Motor neuron (in vitro differentiated cells): ENCODE measurements around the gene IL1RAPL1. TPM values are rescaled to one million over a fixed set of nuclear protein-coding genes. Genes with fewer than 3 reads are reported as not detected.
A peak's percentile ranks its signal among the peaks of the same experiment; 100 is the strongest.

Source experiments
- ATAC-seq, 8 experiments: fragments of 200-7000 bp; cut with Tn5 transposase; replicated peaks in 6 of 8; 2 replicates each; pipeline ENCODE4 v1.8.0; 2021; ENCODE audit warnings: mild to moderate bottlenecking in 8 of 8, moderate library complexity in 8 of 8
- H3K27ac ChIP-seq, 2 donors: fragments of 250-450 bp; sonication (Bioruptor Pico); 2 replicates each; pipeline ENCODE4 v1.9.0; 2021; ENCODE audit warnings: antibody characterized with exemption in 2 of 2, mild to moderate bottlenecking in 2 of 2, moderate library complexity in 1 of 2
- H3K4me1 ChIP-seq, 2 donors: fragments of 250-450 bp; sonication (Bioruptor Pico); replicated peaks in 1 of 2; 2 replicates each; pipeline ENCODE4 v1.6.1; 2021; ENCODE audit warnings: antibody characterized with exemption in 2 of 2, mild to moderate bottlenecking in 2 of 2, moderate library complexity in 1 of 2
- H3K4me3 ChIP-seq, 5 donors: fragments of 250-450 bp; sonication (Bioruptor Pico); 2 replicates each; pipeline ENCODE4 v1.9.0; 2021; ENCODE audit warnings: antibody characterized with exemption in 5 of 5, mild to moderate bottlenecking in 5 of 5, moderate library complexity in 4 of 5
- WGBS, 10 experiments: fragments of 450-650 bp; shearing (Covaris generic); methylation state at CpG; one replicate each; pipeline ENCODE4 v1.0.0; 2022; 5-methylcytosine and 5-hydroxymethylcytosine counted together
- in situ Hi-C, 9 experiments: fragments of 400-800 bp; cut with MboI; loops; one replicate each; pipeline ENCODE4 v1.15.0; 2021; ENCODE audit warnings: low sequenced_read_pairs in 9 of 9, low pct_unique_long_range_greater_than_20kb in 2 of 9; ENCODE audit not compliant: unreplicated experiment in 9 of 9
- total RNA-seq, 8 experiments: library from RNA; unstranded; fragments of 300-600 nt; gene quantifications; 2 replicates each; pipeline versions ENCODE4 v1.2.3 to v1.2.4, GENCODE V29; 2022

IL1RAPL1 gene
- total RNA-seq, 8 experiments from 2014 or later: 0.18 to 6.1 (median 4.0) TPM; not detected in 2

DNA sequence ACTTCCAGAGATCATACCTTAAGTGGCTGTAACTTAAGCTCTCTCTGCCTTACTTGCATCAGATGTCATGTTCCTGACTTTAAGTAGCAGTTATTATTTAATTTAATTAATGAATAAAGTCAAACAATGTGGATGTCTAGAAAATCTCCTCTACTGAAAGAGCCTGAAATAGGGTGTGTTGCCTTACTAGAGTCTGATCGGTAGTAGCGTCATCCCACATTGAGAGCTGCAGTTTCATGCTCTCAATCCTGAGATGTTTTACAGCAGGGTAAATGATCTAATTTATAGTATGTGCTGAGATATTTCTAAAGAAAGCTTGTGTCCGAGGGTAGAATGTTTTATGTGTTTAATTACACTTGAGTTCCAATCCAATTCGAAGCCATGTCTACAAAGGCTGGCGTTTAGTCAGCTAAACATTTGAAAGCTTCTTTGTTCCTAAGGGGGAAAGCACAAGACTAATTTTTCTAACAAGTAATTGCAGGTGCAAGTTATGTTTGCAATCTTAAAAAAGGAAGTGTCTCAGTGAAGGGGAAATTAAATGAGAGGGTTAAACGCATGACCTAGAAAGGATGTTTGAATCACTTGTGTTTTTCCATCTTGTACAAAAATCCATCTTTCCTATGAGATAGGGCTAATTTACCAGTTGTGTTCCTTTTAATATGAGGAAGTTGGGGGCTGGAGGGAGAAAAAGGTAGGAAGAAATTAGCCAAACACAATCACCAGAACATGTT lies 1237.1 kb downstream of the IL1RAPL1 start:
- H3K4me1 ChIP-seq: peaks cover 0 to 6% of the 10 kb centered on the region in 2 donors
- in situ Hi-C loops: no loop called here
- H3K4me3 ChIP-seq: no peak overlapping the region
- 0 to 80% (median 61%) methylated on average over 1 to 6 of the region's 6 CpGs; no CpG with 5 or more reads in 2 of the 10 experiments for WGBS, 10 experiments
- H3K27ac ChIP-seq: no peak overlapping the region
- peak in 2 of 8 experiments; percentile 20 to 45 for ATAC-seq

DNA sequence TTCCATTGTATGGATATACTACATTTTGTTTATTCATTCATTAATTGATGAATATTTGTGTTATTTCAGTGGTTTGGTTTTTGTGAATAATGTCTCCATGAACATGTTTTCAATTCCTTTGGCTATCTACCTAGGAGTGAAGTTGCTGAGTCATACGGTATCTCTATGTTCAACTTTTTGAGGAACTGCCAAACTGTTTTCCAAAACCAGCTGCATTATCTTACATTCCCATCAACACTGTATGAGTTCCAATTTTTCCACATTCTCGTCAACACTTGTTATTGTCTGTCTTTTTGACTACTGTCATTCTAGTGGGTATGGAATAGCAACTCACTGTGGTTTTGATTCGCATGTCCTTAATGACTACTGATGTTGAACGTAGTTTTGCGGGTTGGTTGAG lies 1239.5 kb downstream of the IL1RAPL1 start:
- Histone ChIP-seq H3K4me1 (peaks cover 0 to 6% of the 10 kb centered on the region in 2 donors), H3K4me3 (no peak overlapping the region), H3K27ac (no peak overlapping the region)
- in situ Hi-C loops: no loop called here
- 0 to 100% (median 56%) methylated on average over 1 to 5 of the region's 5 CpGs; no CpG with 5 or more reads in 5 of the 10 experiments for WGBS, 10 experiments
- ATAC-seq: no peak

DNA sequence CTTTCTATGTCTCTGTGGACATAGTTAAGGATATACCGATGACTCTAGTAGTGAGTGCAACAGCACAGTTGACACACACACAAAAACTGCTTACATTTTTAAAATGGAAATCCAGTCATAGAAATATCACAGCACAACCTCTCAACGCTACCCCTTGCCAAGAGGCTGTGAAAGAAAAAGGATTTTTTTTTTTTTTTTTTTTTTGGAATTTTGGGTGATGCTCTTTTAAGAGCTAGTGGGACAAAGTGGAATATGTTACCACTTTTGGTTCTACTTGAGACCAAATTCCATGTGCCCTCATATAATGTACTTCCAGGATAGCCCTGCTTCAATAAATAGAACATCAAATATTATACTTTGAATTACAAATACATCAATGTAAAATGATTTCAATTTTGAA lies 1247.1 kb downstream of the IL1RAPL1 start:
- in situ Hi-C loops: no loop called here
- no peaks in the 10 kb centered on the region for H3K4me1 ChIP-seq

DNA sequence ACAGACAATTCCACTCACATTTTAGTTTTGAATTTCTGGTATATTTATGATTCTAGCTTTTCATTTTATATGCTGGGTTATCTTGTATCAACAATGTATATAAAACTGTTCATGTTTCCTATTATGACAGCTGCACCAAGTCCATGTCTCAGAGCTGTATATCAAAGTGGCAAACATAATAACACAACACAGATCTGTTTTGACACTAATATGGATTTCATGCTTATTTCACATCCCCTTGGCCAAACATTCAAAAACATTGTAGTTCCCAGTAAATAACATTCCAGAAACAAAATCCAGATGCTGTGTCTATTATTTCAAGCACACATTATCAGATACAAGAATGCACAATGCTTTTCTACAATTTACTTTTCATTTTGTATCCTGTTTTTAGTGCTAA lies 1247.5 kb downstream of the IL1RAPL1 start:
- no peak for ATAC-seq
- H3K4me1 ChIP-seq: no peaks in the 10 kb centered on the region
- H3K27ac ChIP-seq: no peak overlapping the region
- H3K4me3 ChIP-seq: no peak overlapping the region
- in situ Hi-C loops: no loop called here

More for the DNA sequence above, 1247.1 kb downstream of the IL1RAPL1 start:
- H3K27ac ChIP-seq: no peak overlapping the region
- WGBS, 10 experiments: 0 to 100% methylated on average over 1 of the region's 2 CpGs; no CpG with 5 or more reads in 8 of the 10 experiments
- no peak overlapping the region for H3K4me3 ChIP-seq
- no peak for ATAC-seq

DNA sequence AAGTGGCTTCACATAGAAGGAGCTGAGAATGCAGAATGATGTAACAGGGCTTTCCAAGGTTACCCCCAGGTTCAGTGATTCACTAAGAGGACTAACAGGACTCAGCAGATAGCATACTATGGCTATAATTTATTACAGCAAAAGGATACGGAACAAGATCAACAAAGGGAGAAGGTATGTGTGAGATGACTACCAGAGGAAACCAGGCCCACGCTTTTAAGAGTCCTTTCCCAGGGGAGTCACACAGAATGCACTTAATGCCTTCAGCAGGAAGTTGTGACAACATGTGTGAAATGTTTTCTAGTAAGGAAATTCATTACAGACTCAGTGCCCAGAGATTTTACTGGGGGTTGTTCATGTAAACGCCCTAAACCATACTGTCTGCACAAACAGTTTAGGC lies 1254.5 kb downstream of the IL1RAPL1 start:
- H3K27ac ChIP-seq: no peak overlapping the region
- ATAC-seq: no peak
- no peaks in the 10 kb centered on the region for H3K4me1 ChIP-seq
- in situ Hi-C loops: no loop called here
- WGBS, 10 experiments: 0 to 57% (median 30%) methylated on average over 1 to 2 of the region's 3 CpGs; no CpG with 5 or more reads in 6 of the 10 experiments
- H3K4me3 ChIP-seq: no peak overlapping the region

DNA sequence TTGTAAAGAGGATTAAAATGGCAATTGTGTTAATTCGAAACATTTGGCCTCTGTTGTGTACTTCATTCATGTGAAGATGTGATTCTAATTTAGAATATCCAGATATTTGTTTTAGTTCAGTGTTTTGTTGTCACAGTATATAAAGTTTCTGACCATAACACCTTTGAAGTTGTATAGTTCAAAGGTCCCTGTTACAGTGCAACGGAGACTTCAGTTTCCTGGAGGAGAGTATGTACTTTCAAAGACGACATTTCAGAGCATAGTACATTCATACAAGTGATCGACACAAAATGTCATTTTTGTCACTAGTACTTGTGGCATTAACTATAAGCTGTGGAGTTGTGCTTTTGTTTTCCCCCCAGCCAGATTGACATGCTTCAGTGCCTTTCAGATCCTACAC lies 1255.3 kb downstream of the IL1RAPL1 start:
- WGBS, 10 experiments: 0 to 100% (median 45%) methylated on average over 1 to 3 of the region's 4 CpGs; no CpG with 5 or more reads in 6 of the 10 experiments
- H3K4me1 ChIP-seq: no peaks in the 10 kb centered on the region
- no peak overlapping the region for H3K4me3 ChIP-seq
- H3K27ac ChIP-seq: no peak overlapping the region
- ATAC-seq: no peak
- in situ Hi-C loops: no loop called here

DNA sequence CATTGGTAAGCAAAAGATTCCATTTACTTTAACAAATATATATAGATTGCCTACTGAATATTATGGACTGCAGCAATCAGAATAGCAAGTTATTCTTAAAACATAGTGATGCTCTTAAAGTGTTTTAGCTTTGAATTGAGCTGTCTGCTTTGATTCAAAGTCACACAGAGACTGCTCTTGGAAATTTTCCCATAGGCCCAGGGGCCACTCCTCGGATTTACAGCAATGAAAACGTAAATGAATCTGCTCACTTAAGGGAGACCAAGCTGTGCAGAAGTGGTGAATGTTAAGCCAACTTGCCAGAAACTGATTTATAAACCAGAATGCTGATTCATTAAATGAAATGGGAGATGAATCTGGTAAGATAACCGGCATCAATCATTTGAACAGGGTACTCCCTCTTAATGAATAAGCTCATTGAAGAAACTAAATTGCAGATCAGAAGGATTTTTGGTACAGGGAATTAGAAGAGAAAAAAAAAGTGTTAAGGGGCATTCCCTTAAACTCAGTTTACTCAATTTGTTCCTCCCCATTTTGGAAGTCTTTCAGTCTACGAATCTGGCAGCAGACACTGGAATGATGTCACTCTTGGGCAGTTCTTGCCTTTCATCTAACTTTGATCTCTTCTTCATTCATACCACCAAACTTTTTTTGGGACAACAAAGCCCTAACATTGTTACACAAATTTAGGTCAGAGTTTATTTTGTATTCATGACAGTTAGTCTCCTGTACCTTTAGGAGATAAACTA lies 1264.8 kb downstream of the IL1RAPL1 start:
- Histone ChIP-seq H3K27ac (no peak overlapping the region), H3K4me3 (no peak overlapping the region), H3K4me1 (no peaks in the 10 kb centered on the region)
- WGBS, 10 experiments: 0 to 83% (median 31%) methylated on average over 1 to 4 of the region's 4 CpGs; no CpG with 5 or more reads in 4 of the 10 experiments
- in situ Hi-C loops: no loop called here
- no peak for ATAC-seq

DNA sequence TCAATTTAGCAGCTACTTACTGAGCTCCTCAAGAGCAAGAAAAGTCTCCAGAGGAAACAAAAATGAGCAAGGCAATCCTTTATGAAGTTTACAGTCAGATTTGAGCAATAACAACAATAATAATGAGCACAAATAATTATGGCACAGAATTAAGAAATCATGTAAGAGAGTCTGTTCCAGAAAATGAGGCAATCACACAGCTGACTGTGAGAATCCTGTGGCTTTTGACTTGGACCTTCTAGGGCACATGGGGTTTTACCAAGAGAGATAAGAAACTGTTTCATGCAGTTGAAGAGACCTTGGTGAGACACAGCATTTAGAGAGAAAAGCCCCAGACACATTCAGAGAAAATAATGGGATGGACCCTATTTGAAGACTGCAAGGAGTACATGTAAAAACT lies 1265.5 kb downstream of the IL1RAPL1 start:
- in situ Hi-C loops: no loop called here
- Histone ChIP-seq H3K4me1 (no peaks in the 10 kb centered on the region), H3K27ac (no peak overlapping the region), H3K4me3 (no peak overlapping the region)
- no peak for ATAC-seq

DNA sequence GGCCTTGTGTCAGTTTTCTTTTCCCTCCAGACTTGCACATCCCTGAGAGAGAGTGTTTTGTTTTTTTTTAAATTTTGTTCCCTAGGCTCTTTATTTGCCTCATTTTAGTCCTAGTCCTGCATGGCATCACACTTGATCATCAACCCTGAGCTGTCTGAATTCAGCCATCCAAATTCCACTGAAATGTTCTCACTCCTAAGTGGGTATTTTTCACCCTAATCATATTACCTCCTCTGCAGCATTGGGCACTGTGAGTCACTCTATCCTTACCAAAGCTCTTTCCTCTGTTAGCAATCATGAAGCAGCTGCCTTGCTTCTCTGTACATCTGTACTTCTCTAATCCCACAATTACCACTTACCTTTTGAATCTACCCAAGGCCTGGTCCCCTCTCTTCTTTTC lies 1271.5 kb downstream of the IL1RAPL1 start:
- no peak overlapping the region for H3K4me3 ChIP-seq
- ATAC-seq: peak in 1 of 8 experiments; percentile 63
- no peak overlapping the region for H3K27ac ChIP-seq
- peaks cover 0 to 3% of the 10 kb centered on the region in 2 donors for H3K4me1 ChIP-seq
- in situ Hi-C loops: no loop called here

DNA sequence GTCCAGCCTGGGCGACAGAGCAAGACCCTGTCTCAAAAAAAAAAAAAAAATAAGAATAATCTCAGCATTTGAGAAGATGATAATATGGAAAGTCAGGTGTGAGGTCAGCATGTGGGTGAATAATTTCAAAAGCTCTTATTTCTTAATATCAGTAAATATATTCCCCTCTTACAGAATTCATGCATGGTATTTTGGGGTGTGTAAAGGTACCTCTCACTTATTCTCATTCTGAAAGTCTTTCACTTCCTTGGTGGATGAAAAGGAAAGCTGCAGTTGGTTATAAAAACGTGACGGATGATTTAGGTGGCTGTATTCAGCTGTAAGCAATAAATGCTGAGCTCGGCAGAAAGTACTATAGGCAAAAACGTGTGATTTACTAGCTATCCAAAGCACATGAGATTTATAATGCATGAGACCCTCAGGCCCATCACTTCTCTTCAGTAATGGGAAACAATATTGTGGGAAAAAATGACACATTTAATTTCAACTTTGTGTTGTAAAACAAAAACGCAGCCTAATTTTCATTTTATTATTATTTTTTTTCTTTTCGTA lies 1275.0 kb downstream of the IL1RAPL1 start:
- no peak overlapping the region for H3K27ac ChIP-seq
- H3K4me3 ChIP-seq: no peak overlapping the region
- in situ Hi-C loops: no loop called here
- peaks cover 0 to 3% of the 10 kb centered on the region in 2 donors for H3K4me1 ChIP-seq
- ATAC-seq: no peak
- 0 to 100% (median 61%) methylated on average over 1 to 7 of the region's 7 CpGs; no CpG with 5 or more reads in 4 of the 10 experiments for WGBS, 10 experiments

DNA sequence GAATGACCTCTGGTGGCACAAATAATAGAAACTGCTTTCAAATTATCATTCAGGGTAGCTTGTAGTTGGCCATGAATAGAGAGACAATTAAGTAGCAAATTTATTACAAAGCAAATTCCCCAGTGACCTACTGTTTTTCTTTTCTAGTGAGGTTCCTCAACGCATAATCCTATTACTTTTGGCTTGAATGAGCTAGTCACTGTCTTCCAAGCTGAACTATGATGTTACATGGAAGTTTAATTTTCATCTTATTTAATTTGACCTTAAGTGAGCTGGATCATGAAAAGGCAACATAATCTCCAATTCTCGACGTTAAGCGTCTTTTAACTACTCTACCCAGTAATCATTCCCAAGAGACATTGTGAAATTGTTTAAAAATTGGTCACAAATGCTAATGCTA lies 1280.7 kb downstream of the IL1RAPL1 start:
- H3K27ac ChIP-seq: no peak overlapping the region
- H3K4me3 ChIP-seq: no peak overlapping the region
- H3K4me1 ChIP-seq: no peaks in the 10 kb centered on the region
- no peak for ATAC-seq
- in situ Hi-C loops: no loop called here
- WGBS, 10 experiments: 0 to 93% (median 59%) methylated on average over 1 to 4 of the region's 4 CpGs; no CpG with 5 or more reads in 3 of the 10 experiments

DNA sequence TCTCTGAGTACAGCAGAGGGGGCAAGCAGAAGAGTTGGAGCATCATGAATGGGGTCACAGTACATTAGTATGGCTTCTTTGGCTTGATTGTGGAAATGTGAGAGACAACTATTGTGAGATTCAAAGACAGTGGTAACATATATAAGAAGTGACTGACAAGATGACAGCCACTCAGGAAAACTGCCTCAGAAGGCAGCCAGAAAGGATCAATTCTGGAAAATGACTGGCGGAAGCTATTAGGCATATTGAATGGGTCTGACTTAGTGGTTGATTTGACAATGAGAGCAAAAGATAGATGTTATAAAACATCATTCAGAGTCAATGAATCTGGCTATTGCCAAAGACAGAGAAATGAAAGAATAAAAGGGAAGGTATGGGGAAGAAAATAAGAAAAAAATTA lies 1282.6 kb downstream of the IL1RAPL1 start:
- Histone ChIP-seq H3K4me1 (no peaks in the 10 kb centered on the region), H3K4me3 (no peak overlapping the region), H3K27ac (no peak overlapping the region)
- 0 to 100% (median 37%) methylated on average over 1 of the region's 1 CpG; no CpG with 5 or more reads in 6 of the 10 experiments for WGBS, 10 experiments
- in situ Hi-C loops: no loop called here
- ATAC-seq: no peak

DNA sequence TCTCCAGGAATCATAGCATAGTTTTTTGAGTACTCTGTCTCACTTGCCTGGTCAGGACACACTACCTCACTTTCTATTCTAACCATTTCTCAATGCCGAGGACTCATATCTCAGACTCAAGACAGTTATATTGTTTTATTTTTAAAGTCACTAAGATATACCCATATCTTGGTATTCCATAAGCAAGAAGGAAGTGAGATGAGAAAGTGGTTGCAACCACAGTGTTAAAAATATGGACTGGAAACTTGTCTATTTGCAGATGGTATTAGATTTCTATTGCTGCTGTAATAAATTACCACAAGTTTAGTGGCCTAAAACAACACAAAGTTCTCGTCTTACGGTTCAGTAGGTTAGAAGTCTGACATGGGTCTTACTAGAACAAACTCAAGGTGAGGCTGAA lies 1283.4 kb downstream of the IL1RAPL1 start:
- in situ Hi-C loops: no loop called here
- Histone ChIP-seq H3K4me1 (no peaks in the 10 kb centered on the region), H3K4me3 (no peak overlapping the region), H3K27ac (no peak overlapping the region)
- WGBS, 10 experiments: 25 to 75% (median 38%) methylated on average over 1 to 3 of the region's 3 CpGs; no CpG with 5 or more reads in 6 of the 10 experiments
- no peak for ATAC-seq
